ENCODE data around the gene GRK5. TPM values are rescaled to one million over a fixed set of nuclear protein-coding genes. Genes with fewer than 3 reads are reported as not detected.
"Not testable (repeated sequence)": the region's sequence is repeated elsewhere in the genome, so short reads cannot be mapped to it uniquely, and the experiment has no call there.

GRK5 gene
- total RNA-seq, 1 donor from 2014 or later = 26.2 TPM

- DNase-seq = peak; percentile 90
Observed at GRCh38 chr10:119421891-119422681, 214.7 kb downstream of the GRK5 start.

- no peak for DNase-seq
Observed at GRCh38 chr10:119422682-119423509, 215.5 kb downstream of the GRK5 start.

- DNase-seq = no peak
Observed at GRCh38 chr10:119423510-119424257, 216.3 kb downstream of the GRK5 start.

- DNase-seq = no peak
Observed at GRCh38 chr10:119424258-119424975, 217.0 kb downstream of the GRK5 start.

GRCh38 chr10:119425102-119425880, 217.9 kb downstream of the GRK5 start:
- DNase-seq = no peak

- no peak for DNase-seq
Observed at GRCh38 chr10:119425881-119426170, 218.5 kb downstream of the GRK5 start.

- DNase-seq = no peak
Observed at GRCh38 chr10:119426699-119427098, 219.3 kb downstream of the GRK5 start.

- DNase-seq = no peak
Observed at GRCh38 chr10:119427263-119427864, 220.0 kb downstream of the GRK5 start.

GRCh38 chr10:119428789-119429188, 221.4 kb downstream of the GRK5 start:
- DNase-seq = no peak

- DNase-seq = no peak
Observed at GRCh38 chr10:119429771-119430170, 222.4 kb downstream of the GRK5 start.

GRCh38 chr10:119431034-119431772, 223.8 kb downstream of the GRK5 start:
- no peak for DNase-seq

- DNase-seq = no peak
Observed at GRCh38 chr10:119431773-119432135, 224.4 kb downstream of the GRK5 start.

- DNase-seq = not testable (repeated sequence)
Observed at GRCh38 chr10:119434942-119435341, 227.6 kb downstream of the GRK5 start.

- no peak for DNase-seq
Observed at GRCh38 chr10:119438717-119439116, 231.3 kb downstream of the GRK5 start.

- no peak for DNase-seq
Observed at GRCh38 chr10:119439922-119440321, 232.6 kb downstream of the GRK5 start.

- DNase-seq = peak; percentile 86
Observed at GRCh38 chr10:119441151-119441821, 233.9 kb downstream of the GRK5 start.

- peak; percentile 78 for DNase-seq
Observed at GRCh38 chr10:119441921-119442757, 234.8 kb downstream of the GRK5 start.

GRCh38 chr10:119442758-119443060, 235.3 kb downstream of the GRK5 start:
- no peak for DNase-seq

GRCh38 chr10:119443441-119443840, 236.1 kb downstream of the GRK5 start:
- DNase-seq = no peak

Measured in tongue (tissue), 2 donors.